Amniotic epithelial cell (primary cell): Measurements from ENCODE around the gene LRRC45.
A peak's percentile ranks its signal among the peaks of the same experiment; 100 is the strongest.

Source experiments
- DNase-seq: peaks from one replicate; pipeline ENCODE4 v3.0.0-alpha.2; 2010; ENCODE audit warnings: low read depth

The LRRC45 gene

DNA sequence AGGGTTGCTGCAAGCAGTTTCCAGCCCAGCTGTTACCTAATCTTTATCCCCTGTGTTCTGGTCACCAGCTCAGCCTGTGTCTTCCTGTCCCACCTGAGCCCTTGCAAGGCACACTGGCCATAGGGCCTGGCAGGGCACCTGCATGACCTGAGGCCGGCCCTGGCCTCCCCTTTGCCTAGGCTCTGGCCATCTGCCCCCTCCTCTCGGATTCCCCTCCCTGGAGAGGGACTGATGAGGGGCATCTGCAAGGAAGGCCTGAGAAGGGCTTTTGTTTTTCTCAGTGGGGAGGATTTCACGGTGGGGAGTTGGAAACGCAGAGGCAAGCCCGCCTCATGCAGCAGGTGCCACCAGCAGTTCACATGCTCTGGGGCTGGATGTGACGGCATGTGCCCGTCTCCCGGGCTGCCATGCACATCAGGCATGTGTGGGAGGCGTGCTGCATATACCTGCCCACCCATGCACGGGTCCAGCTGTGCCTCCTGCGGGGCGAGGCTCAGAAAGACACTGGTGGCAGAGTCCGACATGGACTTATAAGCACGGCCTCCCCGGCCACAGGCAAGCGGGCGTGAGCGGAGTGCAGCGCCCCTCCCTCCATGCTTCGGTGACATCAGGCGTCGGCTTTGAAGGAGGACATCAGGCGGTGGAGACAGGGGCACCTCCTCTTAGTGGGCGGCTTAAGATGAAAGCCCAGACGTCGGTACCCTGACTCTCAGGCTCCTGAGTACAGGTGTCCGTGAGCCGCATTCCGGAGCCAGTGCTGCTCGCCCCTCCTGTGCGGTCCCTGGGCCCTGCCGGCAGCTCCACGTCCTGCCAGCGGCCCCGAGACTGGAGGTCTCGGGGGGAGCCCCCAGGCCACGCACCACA lies 29.1 kb upstream of the LRRC45 start:
- no peak for DNase-seq

DNA sequence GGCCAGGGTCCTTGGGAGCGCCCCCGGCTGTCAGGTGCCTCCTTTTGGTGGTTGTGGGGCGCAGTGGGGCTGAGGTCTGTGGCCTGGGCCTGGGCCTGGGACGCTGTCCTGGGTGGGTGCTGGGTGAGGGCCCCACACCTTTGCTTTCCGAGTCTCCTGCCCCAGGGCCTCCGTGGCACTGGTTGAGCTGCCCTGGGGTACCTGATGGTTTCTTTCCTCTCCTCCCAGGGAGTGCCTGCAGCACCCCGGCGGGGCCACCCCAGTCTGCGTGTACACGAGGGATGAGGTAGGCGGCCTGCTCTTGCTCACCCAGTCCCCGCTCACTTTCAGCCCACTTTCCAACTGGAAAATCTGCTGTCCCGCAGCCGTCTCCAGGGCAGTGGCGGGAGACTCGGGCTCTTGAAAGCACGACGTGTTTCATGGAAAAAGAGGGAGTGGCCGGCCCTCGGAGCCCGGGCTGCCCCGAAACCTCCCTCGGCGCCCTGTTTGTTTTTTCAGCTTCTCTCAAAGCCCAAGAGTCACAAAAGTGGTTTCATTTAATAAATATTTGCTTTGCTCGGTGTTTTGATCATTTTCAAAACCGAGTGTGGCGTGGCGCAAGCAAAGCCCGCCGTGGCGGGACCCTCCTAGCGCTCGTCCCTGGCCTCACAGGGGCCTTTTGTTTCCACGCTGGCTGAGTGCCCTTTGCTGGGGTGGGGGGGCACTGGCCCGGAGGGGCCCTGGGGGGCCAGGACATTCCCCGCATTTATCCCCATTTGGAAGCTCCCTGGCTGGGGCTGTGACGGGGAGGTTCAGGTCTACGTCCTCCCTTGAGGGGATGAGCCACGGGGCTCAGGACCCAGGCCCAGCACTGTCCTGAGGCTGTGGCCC lies 28.3 kb upstream of the LRRC45 start:
- DNase-seq, result no peak

DNA sequence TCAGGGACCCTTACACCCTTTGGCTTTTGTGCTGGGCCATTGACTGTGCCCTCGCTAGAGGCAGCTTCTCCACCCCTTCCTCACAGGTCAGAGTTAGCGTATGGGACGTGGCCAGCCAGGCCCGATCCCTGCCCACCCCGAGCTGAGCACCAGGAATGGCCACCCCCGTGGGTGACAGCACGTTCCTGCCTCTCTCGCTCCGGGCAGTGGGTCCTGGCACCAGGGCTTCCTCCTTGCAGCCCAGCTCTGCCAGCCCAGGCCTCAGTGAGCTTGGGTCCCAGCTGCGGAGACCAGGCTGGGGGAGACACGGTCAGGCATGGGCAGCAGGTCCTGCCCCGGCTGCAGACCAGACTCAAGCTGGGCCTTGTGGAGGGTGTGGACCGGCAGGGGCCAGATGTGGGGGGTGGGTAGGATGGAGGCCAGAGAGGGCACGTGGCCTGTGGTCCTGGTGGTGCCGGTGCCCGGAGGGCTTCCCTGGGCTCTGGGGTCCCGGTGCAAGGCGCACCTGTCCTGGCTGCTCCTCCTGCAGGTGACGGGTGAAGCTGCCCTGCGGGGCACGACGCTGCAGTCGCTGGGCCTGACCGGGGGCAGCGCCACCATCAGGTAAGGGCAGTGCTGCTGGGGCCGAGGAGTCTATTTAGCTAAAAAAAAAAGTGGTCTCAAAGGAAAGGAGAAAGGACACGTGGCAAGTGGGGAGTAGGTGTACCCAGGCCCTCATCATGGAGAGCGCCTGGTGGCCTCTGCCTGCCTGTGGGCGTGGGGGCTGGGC lies 27.5 kb upstream of the LRRC45 start:
- no peak for DNase-seq

DNA sequence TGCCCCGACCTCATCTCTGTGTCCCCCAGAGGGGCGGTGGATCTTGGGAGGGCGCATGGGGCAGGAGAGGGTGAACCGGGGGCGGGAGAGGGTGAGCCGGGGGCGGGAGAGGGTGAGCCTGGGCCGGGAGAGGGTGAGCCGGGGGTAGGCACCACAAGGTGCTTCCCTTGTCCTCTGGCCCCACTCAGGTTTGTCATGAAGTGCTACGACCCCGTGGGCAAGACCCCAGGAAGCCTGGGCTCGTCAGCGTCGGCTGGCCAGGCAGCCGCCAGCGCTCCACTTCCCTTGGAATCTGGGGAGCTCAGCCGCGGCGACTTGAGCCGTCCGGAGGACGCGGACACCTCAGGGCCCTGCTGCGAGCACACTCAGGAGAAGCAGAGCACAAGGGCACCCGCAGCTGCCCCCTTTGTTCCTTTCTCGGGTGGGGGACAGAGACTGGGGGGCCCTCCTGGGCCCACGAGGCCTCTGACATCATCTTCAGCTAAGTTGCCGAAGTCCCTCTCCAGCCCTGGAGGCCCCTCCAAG lies 26.8 kb upstream of the LRRC45 start:
- DNase-seq, result no peak

DNA sequence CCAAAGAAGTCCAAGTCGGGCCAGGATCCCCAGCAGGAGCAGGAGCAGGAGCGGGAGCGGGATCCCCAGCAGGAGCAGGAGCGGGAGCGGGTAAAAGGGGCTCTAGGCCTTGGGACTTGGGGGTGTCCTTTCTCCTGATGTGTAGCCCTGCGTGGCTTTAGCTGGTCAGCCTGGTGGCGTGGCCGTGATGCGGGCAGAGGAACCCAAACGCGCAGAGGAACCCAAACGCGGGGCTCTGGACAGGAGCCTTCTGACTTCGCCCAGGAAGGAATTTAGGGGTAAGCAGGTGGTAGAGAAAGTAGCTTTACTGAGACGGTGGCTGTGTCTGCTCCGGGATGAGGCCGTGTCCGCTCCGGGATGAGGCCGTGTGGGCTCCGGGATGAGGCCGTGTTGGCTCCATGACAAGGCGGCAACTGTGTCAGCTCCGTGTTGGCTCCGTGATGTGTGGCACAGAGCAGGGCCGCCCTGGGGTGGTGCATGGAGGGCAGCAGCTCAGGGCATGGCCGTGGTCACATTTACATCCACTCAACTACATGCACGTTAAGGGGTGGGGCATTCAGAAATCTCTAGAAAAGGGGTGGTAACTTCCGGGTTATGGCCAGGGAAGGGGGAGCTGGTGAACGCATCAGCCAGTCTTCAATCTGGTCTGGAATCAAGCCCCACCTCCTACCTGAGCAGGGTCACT lies 26.2 kb upstream of the LRRC45 start:
- DNase-seq, result no peak

DNA sequence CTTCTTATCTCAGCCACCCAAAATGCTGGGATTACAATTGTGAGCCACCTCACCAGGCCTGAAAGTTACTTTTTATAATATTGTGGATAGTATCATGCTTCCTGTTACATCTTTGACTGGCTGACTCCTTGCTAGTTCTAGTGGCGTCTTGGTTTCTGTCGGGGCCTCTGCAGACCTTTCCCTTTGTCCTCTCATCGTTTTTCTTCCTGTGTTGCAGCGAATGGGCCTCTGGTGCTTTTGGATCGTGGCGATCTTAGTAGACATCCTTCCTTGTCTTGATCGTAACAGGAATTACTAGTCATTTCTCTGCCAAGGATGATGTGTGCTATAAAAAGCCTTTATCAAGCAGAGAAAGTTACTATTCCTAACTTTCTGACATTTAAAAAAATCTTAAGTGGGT lies 24.9 kb upstream of the LRRC45 start:
- DNase-seq, result no peak

DNA sequence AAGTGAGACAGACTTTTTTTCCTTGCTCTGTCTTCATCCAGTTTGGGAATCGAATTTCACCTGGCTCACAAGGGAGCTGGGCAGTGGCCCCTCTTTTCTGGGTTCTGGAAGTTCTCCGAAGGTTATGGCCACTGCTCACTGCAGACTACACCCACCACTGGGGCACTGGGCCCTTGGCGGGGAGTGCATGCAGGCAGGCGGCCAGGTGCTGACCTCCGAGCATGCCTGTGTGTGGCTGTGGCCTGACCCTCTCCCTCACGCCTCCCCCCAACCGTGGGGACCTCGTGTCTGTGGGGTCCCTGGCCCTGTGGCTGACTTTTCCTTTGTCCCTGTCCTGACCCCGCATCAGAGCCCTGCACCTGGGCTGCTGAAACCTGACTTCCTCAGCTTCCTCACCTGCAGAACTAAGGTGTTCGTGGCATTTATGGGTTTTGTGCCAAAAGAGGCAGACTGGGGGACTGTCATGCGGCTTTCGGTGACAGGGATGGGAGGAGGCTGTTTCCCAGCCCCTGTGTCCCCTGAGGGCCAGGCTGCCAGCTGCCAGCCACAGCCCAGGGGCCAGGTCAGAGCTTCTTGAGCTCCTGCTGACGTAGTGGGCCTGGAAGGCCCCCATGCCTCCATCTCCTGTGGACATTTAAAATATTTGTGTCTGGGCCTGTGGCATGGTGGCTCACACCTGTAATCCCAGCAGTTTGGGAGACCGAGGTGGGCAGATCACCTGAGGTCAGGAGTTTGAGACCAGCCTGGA lies 24.2 kb upstream of the LRRC45 start:
- DNase-seq, result no peak

DNA sequence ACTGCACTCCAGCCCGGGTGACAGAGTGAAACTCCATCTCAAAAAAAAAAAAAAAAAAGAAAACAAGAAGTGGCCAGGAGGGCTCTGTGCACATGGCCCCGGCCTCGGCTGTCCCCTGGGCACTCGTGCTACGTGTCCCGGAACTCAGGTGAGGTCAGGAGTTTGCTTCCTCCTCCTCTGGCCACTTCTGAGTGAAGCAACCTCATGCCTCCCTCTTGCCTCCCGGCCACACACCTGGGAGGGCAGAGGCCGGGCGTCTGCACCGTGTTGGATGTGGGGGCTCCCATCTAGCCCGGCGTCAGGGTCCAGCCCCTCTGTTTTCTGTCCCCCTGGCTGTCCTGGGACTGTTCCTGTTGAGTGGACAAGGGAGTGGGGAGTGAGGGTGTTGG lies 23.5 kb upstream of the LRRC45 start:
- DNase-seq, result no peak

DNA sequence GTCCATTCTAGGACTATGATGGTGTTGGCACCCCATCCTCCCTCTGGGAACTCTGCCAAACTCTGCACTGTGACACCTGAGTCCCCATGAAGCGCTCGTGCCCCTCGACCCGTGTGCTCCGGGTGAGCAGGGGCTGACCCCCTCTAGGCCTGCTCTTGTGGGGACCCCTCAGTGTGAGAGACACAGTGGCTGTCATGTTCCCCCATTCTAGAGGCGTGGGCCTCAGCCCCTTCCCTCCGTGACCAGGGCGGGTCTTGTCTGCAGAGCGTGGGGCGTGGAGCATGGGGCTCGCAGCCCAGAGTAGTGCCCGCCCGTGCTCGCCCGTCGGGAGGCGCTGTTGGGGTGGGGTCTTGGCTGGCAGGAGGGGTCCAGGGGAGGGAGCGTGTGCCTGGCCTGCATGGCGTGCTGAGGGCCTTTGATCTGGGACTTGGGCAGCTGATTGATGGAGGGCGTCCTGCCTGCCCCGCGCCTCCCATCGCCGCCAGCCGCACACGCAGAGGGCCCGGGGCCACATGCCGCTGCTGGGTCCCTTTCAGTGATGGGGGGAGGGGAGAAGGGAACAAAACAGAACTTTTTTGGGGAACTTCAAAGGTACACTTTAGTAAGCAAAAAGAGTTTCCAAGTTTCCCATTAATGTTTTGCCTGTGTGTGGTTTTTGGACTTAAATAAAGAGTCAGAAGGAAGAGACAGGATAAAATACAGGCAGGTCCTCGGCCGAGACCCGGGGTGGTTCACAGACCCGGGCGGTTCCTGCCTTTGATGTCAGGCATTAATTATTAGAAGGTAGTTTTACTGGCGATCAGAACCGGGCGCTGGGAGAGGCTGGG lies 22.9 kb upstream of the LRRC45 start:
- DNase-seq, result no peak

DNA sequence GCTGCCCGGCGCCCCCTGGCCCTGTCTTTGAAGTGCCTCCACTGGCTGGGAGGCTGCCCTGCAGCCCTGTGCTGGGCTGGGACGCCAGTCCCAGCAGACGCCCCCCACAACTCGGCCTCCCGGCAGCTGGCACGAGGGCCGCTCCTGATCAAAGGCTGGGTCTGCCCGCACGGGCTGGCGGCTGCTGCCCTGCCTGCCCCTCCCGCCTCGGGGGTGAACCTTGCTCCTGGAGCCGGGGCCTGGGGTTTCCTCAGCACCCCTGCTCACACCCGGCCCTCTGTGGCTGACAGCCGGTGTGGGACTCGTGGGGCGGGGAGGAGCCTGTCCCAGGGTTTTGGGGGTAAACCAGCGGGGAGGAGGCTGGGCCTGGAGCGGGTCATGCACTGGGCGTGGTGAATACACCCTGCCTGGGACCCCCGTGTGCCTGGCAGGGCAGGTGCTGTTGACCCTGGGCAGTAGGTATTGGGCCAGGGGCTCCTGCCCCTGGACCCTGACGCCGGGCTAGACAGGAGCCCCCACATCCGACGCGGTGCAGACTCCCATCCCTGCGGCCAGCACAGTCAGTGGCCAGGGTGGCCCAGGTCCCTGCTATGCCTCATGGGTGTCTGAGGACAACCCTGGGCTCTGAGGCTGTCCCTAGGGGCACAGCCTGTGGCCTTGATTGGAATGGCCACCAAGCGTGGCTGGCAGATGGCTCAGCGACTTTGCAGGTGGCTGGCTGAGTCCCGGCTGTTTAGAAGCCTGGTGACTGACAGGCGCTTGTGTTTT lies 22.1 kb upstream of the LRRC45 start:
- no peak for DNase-seq

DNA sequence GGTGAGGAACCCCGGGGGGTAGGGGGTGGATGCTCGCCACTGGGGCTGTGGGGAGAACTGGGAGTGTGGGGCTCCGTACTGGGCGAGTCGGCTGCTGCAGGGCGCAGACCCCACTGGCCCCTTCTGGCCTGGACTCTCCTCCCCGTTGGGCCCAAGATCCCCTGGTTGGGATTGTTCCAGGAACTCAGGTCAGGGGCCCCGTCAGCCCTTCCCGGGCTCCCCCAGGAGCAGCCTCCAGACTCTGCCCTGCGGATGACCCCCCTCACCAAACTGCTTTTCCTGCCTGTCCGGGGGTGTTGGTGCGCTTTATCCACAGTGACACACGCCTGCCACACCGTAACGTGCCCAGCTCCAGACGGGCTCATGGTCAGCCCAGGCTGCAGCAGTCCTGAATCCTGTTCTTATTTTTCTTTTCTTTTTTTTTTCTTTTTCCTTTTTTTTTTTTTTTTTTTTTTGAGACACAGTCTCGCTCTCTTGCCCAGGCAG lies 21.5 kb upstream of the LRRC45 start:
- DNase-seq, result no peak

DNA sequence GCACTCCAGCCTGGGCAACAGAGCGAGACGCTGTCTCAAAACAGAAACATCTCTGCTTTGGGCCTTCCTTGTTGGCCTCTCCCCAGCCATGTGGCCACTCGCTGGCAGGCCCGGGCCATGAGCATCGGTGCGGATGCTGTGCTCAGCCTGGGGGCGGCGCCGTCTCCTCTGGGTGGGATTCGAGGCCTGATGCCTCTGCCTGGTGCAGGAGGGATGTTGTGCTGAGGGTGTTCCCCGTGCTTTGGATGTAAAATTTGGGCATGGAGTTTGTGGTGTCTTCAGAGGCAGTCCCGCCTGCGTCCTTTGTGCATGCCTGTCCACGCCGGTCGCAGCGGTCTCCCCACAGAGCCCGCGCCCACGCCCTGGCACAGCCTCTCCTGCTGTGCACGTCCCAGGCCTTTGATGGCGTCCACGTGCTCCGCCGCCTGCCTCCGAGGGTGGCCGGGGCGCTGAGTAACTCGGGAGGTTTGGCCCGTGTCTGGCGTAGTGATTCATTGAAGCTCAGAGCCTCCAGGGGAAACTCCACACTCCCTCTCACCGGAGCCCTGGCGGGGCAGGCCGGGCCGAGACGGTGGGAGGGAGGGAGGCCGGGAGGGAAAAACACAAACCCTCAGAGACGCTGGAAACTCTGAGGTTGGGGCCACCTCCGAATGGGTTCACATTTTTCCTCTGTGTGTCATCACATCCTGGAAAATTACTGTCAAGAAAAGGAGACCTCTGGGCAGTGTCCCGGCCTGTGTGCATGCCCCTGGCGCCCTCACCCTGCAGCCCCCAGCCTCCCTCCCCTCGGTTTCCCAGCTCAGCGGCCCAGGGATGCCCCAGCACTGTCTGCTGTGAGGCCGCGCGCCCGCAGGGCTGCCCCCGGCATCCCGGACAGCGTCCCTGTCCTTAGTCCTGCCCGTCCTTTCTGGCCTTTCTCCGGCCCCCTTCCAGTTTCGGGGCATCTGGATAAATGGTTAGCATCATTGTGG lies 19.4 kb upstream of the LRRC45 start:
- peak; percentile 92 for DNase-seq

DNA sequence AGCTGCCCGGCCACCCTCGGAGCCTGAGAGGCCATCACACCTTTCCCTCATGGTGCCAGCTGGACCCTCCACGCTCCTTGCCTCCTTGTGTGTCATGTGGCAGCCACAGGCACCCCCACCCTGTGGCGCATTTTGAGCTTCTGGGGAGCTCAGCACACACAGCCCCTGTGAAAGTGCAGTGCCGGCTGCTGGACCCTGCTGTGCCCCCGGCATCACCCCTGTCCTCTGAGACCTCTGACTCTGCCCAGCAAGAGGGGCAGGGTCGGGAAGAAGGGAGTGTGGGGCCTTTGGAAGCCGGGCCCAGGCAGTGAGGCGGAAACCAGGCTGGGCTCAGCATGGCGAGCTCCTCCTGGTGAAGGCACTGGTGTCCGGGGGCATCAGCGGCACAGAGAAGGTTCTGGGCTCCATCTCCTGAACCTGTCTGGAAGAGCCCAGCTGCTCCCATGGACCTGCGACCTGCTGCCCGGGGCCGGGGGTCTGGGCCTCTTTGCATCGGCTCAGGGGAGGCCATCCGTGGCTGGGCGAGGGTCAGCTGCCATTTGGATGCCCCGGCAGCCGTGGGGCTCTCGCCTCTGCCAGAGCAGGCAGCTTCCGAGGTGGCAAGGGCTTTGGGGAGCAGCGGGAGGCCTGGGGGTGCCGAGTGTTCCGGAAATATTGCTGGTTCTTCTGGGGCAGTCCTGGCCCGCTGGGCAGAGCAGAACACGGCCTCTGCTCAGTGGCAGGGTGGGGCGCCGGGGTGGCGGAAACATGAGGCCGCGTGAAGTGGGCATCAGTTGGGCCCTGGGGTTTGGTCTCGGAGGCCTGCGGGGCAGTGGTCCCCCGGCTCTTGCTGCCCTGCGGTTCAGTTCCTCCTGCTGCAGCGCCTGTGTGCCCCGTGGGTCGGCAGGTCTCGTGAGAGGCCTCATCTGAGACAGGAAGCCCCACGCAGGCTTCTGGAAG lies 18.3 kb upstream of the LRRC45 start:
- no peak for DNase-seq

DNA sequence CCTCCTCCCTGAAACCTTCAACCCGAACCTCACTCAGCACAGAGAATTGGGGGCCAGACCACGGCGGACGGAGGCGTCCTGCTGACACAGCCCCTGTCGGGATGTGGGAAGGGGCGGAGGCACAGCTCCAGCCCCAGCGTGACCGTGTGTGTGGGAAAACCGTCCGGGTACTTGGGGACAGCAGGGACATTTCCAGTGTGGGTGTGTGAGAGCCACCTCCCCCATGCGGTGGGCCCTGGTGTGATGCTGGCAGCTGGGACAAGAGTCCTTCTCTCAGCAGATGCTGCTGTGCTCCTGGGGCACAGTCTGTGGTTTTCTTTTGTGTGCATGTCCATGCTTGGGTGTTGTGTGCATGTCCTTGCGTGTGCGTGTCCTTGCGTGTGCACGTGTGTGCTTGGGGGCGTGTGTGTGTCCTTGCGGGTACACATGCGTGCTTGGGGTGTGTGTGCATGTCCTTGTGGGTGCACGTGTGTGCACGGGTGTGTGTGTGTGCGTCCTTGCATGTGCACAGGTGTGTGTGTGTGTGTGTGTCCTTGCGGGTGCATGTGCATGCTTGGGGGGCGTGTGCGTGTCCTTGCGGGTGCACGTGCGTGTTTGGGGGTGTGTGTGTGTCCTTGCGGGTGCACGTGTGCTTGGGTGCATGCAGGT lies 17.3 kb upstream of the LRRC45 start:
- no peak for DNase-seq

DNA sequence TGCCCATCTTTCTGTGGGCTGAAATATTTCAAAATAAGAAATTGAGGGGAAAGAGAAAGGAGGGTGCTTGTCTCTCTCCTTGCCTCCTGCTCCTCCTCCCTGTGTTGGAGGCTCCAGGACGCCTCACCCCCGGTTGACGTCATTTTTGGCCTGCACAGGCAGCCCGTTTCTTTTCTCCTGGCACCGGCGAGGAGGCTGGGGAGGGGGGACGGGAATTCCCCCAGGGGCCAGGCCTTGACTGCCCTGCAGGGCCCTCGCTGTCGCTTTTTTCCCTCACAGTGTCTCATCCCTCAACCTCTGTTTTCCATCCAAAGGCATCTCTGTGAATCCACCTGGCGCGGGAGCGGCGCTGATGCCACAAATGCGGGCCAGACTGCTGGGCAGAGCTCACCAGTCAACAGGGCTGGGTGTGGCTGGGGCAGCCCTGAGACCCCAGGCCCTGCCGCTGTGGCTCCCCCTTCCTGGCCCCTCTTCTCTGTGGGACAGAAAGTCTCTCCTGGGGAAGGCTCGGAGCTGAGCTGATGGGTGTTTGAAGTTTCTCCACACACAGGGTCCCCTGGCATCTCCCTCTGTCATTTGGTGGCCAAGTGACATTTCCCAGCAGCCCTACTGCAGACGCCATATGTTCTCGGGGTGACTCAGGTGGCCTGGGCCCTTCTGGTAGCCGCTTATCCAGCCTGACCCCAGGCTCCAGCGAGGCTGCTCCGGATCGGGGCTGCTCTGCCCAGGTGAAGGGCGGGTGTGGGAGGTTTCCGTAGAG lies 16.5 kb upstream of the LRRC45 start:
- peak; percentile 34 for DNase-seq

DNA sequence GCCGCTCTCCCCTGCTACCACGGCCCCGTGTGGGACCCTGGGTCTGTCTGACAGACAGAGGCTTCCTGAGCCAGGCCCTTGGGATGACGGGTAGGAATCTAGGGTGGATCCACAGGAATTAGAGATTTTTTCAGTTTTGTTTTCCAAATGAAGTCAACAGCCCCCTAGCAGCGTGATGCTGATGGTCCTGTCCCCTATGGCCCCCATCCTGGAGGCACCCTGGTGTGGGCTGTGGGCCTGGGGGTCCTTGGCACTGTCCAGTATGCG lies 15.9 kb upstream of the LRRC45 start:
- no peak for DNase-seq
